GM19025 (cell line): Measurements from ENCODE around the gene PGLYRP1.

Source experiments
- ATAC-seq: cut with Tn5 transposase; IDR thresholded peaks from one replicate; pipeline ENCODE4 v1.9.1; 2021; ENCODE audit warnings: mild to moderate bottlenecking, low read depth, moderate library complexity; ENCODE audit not compliant: unreplicated experiment

PGLYRP1 gene, protein sequence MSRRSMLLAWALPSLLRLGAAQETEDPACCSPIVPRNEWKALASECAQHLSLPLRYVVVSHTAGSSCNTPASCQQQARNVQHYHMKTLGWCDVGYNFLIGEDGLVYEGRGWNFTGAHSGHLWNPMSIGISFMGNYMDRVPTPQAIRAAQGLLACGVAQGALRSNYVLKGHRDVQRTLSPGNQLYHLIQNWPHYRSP

DNA sequence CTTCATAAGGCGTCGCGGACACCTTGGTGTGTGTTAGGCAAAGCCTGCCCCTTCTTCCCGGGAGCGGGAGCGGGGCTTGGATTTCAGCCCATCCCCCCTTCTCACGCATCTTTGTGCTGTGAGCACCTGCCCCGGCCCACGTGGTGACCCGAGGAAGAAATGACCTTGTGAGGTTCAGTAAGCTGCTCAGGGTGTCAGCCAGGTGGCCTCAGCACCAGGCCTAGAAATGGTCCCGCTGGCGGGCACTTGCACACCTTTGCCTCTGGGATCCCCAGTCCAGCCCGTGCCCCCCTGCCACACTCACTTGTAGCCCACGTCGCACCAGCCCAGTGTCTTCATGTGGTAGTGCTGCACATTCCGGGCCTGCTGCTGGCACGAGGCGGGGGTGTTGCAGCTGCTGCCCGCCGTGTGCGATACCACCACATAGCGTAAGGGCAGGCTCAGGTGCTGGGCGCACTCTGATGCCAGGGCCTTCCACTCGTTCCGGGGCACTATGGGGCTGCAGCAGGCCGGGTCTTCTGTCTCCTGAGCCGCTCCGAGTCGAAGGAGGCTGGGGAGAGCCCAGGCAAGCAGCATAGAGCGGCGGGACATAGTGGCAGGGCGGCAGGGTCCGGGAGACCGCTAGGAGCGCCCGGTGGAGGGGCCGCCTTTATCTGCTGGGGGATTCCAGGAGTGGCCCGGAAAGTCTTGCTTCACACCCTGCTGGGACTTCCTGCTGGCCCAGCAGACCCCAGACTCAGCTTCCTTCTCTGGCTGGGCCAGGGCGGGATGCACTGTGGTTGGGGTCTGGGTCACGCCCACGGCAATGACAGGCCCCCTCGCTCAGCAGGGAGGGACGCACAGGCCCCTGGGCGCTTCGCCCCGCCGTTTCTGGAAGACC lies at the start of gene PGLYRP1:
Gene PGLYRP1, minus strand, starts transcription at position 623 of the 880 bp plus-strand sequence. Its CDS starts 32 bp downstream, at position 591.
- ATAC-seq, result no peak

DNA sequence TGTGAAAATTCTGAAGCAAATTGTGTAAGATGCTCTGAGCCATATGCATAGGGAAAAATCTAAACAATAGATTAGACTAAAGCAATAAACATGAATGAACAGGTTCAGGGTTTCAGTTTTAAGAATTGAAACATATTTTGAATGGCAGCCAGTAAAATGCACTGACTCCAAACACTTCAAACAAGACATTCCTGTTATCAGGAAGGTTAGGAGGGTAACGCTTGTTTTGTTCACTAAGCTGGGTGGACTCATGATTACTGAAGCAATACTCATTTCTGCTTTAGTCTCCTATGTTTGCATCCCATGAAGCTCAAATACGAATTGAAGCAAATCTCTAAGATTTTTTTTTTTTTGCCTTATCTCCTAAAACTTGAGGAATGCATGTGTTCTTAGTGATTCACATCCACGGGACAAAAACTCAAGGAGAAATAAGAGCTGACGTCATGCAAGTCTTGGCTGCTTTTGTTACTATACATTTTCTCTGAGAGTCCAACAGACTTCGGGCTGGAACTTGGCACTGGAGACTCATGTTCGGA lies 47.0 kb upstream of the PGLYRP1 start:
- no peak for ATAC-seq

DNA sequence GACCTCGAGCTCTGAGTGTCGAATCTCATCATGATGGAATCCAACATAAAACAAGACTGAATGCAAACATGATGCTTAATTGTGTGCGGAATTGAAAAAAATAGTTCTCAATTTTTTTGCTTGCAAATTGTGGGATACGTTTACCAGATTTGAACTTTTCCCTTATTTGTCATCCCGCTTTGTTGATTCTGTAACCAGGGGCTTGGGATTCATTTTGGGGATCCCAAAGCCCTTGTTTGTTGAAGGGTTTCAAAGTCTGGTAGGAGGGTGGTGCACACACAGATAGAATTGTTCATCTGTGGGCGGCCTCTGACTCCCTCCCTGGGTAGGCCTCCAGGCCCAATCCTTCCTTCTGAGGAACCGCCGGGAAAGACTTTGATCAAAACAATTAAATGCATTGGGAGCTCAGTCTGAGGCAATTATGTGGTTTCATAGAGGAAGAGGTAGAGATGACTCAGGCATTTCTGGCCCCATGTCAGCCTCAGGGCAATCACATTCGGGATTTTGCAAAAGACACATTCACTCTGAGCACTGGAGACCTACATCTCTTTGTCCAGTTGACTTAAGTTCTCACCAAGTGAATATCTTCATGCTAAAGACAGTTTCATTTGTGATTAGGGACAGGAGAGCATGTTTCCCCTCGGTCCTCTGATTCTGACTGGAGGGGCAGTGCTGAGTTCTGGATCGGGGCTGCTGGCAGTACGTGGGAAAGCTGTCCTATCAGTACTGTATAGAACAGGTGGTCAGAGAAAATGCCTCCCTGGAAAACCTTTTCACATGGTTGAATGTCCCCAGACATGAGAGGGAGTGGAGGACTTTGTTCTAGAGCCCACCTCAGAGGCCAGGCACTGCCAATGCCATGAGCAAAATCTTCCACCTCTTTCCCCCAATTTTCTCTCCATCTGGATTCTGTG lies 45.7 kb upstream of the PGLYRP1 start:
- no peak for ATAC-seq

DNA sequence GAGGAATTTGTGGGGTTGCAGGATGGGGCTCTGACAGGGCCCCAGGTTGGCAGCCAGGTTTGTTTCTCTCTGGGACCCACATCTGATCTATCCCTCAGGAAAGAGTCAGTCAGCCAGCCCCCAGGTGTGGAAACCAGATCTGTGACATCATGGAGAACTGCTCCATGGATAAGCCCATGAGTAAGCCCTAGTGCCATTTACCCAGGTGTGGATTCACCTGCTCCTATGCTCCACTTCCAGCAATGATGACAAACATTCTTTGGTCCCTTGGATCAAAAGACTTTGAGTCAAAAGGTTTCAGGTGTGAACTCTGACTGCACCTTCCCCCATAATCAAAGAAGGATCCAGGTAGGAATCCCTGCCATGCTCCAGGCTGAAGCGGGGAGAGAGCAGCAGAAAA lies 44.8 kb upstream of the PGLYRP1 start:
- ATAC-seq, result no peak

DNA sequence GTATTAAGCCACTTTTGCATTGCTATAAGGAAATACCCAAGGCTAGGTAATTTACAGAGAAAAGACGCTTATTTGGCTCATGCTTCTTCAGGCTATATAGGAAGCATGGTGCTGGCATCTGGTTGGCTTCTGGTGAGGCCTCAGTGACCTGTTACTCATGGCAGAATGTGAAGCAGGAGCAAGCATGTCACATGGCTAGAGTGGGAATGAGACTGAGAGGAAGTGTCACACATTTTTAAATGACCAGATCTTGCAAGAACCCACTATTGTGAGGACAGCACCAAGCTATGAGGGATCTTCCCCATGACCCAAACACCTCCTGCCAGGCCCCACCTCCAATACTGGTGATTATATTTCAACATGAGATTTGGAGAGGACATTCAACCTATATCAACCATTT lies 43.6 kb upstream of the PGLYRP1 start:
- no peak for ATAC-seq

DNA sequence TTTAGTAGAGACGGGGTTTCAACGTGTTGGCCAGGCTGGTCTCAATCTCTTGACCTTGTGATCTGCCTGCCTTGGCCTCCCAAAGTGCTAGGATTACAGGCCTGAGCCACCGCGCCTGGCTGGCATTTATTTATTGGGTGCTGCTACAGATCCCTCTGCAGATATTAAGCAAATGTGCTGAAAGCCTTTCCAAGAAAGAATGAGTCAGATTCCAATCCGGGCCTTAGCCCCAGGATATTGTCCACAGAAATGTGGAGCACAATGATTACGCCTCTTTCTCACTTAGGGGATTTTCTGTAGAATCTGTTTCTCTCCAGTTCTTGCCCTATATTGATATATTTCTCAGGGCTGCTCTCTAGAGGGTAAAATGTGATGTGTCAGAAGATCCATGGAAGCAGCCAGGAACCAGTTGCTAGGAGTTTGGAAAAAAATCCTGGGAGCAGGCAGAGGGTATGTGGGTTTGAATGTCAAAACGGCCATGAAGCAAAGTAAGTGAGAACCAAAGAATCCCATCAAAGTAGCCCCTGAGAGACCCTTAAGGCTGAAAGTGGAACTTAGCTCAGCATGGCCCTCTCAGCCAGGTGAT lies 42.7 kb upstream of the PGLYRP1 start:
- ATAC-seq, result no peak

DNA sequence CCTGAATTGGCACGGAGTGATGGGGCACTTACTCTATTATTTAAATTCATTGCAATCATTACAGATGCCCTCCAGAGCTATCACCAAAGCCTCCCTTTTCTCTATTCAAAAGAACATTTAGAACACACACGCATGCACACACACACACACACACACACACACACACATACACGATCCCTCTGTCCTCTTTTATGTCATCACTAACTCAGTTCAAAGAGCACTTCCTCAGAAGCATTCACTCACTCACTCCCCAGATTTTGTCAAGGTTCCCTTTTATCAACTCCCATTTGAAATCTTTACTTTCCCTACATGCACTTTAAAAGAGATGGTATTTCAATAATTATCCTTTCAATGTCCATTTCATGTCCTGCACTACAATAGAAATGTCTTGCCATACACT lies 40.3 kb upstream of the PGLYRP1 start:
- ATAC-seq, result no peak

DNA sequence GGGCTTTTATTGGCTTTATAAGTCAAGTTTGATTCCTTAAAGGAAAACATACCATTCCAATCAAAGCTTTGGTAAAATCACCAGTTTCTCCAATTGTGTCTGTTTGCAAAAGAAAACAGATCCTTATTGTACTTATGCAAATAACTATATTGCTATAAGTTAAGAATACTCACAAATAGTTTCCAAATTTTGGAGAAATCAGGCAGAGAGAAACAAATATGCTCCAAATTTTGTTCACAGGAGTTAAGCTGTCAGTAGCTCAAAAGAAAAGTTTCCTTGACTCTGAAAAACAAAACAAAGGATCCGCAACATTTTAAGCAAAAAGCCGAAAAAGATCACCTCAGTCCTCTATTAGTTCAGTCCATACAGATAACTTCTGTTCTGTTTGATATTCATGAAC lies 37.2 kb upstream of the PGLYRP1 start:
- ATAC-seq, result no peak

DNA sequence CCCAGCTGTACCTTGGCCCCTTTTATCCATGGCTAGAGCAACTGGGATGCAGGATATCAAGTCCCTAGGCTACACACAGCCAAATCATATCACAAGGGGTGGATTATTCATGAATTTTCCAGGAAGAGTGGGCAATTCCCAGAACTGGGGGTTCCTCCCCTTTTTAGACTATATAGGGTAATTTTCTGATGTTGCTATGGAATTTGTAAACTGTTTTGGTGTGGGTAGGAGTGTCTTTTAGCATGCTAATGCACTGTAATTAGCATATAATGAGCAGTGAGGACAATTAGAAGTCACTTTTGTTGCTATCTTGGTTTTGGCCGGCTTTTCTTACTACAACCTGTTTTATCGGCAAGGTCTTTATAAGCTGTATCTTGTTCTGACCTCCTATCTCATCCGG lies 35.9 kb upstream of the PGLYRP1 start:
- no peak for ATAC-seq

DNA sequence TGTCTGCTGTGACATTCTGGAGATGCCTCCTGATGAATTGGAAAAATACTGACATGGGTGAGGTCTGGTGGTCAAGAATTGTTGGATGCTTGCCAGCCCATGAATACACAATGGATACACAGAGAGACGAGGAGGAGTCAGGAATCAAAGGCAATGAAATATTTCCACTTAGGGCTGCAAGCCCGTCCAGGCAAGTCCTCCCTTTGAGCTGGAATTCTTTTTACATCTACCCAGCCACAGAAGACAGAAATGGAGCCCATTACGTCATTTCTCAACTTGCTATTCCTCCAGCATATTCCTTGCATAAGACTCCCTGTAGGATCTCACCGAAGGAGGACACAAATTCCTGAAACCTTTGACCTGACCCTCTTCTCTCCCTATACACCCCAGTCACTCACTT lies 33.7 kb upstream of the PGLYRP1 start:
- ATAC-seq, result no peak

DNA sequence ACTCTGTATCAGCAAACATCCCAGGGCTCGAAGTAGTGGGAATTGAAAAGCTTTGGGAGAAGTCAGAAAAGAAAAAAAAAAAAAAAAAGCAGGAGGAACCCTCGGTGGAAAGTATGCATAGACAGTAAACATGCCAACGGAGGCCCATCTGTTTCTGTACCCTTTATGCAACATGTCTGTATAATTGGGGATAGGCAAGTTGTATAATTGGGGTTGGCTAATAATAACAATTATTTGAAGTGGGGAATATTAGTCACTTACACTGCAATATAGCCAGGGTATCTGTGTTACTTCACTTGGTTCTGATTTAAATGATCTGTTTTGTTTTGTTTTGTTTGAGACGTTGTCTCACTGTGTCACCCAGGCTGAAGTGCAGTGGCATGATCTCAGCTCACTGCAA lies 30.0 kb upstream of the PGLYRP1 start:
- ATAC-seq, result no peak

DNA sequence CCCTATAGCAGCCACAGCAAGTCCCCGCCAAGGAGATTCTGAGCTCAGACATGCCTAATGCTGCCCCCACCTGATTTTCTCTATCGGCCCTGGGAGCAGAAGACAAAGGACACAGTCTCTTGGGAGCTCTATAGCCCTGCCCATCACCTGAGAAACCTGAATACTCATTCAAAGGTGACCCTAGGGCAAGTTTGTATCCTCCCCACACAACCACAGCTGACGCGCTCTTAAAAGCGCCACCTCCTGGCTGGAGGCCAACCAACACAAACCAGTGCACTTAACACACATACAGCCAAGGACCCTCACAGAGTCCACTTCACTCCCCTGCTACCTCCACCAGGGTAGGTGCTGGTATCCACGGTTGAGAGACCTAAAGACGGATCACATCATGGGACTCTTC lies 26.7 kb upstream of the PGLYRP1 start:
- ATAC-seq, result no peak

DNA sequence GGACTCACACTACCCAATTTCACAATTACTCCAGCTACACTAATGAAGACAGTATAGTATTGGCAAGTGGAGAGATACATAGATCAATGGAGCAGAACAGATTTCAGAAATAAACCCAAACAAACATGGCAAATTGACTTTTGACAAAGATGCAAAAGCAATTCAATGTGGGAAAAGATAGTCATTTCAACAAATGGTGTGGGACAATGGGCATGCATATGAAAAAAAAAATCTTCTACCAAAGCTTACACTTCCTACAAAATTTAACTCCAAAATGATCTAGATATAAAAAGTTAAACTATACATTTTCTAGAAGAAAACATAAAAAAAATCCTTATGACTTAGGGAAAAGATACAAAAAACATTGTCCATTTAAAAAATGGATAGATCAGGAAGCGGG lies 20.7 kb upstream of the PGLYRP1 start:
- ATAC-seq, result no peak

DNA sequence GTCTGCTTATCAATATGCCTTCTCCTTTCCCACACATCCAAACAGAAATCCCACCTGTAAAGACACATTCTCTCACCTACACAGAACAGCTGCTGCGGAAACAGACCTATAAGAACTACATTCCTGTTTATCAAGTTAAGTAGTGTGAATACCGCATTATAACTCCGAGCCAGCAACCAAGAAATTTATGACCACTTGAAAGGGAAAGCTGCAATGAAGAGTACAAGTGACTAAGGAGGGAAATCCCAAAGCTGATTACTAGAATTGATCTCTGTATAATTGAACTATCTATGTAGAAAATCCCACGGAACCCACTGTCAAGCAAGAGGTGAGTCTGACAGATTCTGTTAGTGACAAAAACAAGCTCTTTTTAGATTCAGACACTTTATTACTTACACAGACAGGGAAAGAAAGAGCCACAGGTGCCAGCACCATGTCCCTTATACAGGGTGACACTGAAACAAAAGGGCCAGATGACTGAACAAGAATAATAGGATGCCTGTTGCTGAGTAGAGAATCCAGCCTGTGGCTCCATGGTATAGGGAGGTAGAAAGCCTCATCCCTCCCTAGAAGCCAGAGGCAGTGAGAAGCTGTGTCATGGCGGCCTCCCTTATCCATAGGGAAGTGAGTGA lies 19.5 kb upstream of the PGLYRP1 start:
- no peak for ATAC-seq

DNA sequence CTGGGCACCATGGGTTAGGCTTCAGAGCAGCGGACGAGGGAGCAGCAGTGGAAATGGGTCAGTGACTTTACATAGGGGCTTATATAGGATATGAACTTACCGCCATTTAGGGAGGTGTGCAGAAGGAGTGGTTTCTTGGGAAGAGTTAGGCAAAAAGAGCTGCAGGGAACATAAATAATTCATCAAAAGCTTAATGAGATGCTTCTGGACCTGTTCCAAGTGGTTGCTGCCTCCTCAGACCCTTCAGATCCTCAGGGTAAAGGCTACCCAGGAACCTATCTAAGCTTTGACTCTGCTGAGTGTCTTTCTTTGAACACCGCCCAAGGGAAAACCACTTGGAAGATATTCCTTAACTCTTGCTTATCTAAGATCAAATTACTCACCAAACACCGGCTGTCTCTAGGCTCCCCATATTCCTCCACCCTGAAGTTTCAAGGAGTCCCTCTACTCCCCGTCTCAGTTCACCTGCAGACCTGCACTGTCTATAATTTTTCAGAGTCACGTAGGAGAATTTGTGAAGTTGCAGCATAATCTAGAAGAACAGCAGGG lies 18.2 kb upstream of the PGLYRP1 start, which contains the start of gene IGFL4:
Gene IGFL4, minus strand, starts transcription at position 51 of the 549 bp plus-strand sequence. Its CDS starts 40 bp downstream, at position 11.
- ATAC-seq, result no peak

DNA sequence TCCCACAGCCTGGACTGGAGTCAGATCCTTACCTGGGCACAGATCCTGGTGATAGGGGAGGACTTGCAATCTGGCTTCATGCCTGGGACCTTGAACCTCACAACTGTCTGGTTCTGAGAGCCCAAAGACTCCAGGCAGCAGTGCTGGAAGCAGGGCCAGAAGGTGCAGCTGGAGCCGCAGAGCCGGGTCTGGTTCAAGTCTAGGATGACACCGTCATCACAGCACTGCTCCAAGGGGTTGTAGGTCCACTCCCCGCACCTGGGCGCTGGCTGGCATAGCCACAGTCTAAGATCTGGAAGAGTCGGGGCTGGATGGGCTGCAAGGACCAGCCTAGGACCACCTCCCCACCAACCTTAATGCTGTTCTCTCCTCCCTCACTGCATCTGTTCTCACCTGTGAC lies 17.3 kb upstream of the PGLYRP1 start:
- no peak for ATAC-seq

DNA sequence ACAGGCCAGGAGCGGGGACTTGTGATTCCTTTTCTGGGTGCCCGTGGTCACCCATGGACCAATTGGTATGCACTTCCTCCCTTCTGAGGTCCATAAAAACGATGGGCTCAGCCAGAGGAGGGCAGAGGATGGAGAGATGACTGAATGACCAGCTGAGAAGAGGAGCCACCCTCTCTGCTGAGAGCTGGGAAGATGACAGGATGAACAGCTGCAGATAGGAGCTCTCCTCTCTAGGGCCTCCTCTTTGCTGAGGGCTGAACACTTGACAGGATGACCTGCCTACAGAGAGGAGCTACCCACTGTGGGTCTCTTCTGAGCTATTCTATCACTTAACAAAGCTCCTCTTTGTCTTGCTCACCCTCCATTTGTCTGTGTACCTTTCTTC lies 13.9 kb upstream of the PGLYRP1 start:
- no peak for ATAC-seq

DNA sequence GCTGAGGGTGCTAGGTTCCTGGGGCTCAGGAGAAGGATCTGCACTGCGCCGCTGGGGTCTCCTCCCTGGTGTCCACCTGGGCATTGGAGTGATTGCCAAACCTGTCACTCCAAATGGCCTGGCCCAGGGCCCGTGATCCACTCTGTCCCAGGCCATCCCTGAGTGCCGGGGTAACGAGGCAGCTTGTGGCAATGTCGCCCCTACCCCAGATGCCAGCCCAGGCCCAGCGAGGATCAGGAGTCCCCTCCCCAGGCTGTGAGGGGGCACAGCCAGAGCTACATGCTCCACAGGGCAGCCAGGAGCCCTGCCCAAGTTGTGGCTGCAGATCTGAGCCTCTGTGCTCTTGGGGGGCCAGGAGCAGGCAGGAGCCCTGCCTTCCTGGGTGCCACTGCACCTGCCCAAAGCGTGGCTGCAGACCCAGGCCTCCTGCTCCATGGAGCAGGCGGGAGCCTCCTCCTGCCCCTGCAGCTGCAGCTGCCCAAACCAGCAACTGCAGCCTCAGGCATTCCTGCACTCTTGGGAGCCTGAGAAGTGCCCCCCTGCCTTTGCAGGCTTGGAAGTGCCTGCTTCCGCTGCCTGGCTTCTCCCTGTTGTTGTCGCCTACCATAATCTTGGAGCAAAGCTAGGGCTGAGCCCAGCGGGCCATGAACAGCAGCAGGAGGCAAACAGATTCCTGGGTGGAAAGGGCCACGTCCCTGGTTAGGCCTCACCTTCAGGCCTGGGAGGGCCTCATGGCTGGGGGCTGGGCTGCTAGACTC lies 13.3 kb upstream of the PGLYRP1 start:
- ATAC-seq, result no peak

DNA sequence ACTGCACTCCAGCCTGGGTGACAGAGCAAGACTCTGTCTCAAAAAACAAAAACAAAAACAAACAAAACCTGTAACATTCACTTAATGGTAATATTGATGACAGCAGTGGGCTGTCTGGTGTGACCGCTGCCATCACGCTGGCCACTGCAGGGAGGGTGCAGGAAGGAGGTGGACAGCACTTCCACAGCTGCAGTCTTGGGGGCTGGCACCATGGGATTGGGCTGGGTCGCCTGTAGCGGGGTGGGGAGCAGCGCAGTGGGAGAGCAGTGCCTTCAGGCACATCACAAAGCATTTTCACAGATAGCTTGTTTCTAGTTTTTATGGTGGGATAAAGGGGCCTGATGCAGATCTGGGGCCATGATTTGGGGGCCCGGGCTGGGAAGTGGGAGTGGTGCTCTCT lies 12.7 kb upstream of the PGLYRP1 start:
- no peak for ATAC-seq
